Fibroblast of the aortic adventitia (primary cell): ENCODE data around the gene DNAJB8. TPM values are rescaled to one million over a fixed set of nuclear protein-coding genes. Genes with fewer than 3 reads are reported as not detected.

ENCODE experiments used
- DNase-seq: peaks from one replicate; pipeline ENCODE4 v3.0.0-alpha.2; 2010; ENCODE audit warnings: low read depth
- H3K4me3 ChIP-seq: 2 replicates; pipeline ENCODE4 v1.5.1; 2011; ENCODE audit warnings: low read depth, mild to moderate bottlenecking, control low read depth, low read length, moderate library complexity
- CTCF ChIP-seq: IDR thresholded peaks from 2 replicates; pipeline ENCODE4 v1.5.1; 2011; ENCODE audit warnings: mild to moderate bottlenecking, low read length, control low read depth, inconsistent platforms; ENCODE audit not compliant: insufficient read depth
- total RNA-seq: library from RNA; depleted of rRNA; stranded (reverse); fragments of >200 nt; gene quantifications from 2 replicates; pipeline ENCODE4 v1.2.3, GENCODE V29; 2012; ENCODE audit warnings: low replicate concordance

Gene DNAJB8
- total RNA-seq, 1 donor, result not detected

GRCh38 chr3:128452120-128452519 is 14.6 kb downstream of the DNAJB8 start:
- no peak for DNase-seq

DNA sequence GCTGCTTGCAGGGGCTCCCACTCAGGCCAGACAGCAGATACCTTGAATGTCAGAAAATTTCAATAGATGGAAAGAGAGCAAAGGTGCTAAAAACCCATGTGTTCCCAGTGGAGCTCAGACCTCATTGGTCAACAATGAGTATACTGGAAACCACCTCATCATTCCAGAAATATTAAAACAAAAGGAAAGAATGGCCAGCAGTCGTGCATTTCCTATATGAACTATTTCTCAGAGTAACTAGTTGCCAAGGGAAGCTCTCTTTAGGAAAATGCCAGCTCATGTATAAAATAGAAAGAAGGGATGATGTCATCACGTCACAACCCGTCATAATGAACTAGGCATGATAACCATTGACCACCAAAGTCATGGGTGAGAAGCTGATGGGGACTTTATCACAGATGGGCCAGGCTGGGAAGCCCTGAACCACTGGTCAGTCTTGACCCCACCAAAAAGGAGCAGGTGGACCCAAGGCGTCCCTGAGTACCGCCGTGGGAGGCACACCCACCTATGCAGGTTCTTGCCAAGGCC is 17.5 kb downstream of the DNAJB8 start:
- peak; percentile 2 for DNase-seq
- no peak overlapping the region for H3K4me3 ChIP-seq
- TF ChIP-seq CTCF, result no peak

More at GRCh38 chr3:128452120-128452519, 14.6 kb downstream of the DNAJB8 start:
- no peak overlapping the region for H3K4me3 ChIP-seq
- TF ChIP-seq CTCF, result no peak

- H3K4me3 ChIP-seq, result no peak overlapping the region
- no peak for DNase-seq
- TF ChIP-seq CTCF, result no peak
Observed at GRCh38 chr3:128448491-128448890, 18.2 kb downstream of the DNAJB8 start.

- DNase-seq, result no peak
- H3K4me3 ChIP-seq, result no peak overlapping the region
- TF ChIP-seq CTCF, result no peak
Observed at GRCh38 chr3:128447561-128448013, 19.1 kb downstream of the DNAJB8 start.

- no peak for TF ChIP-seq CTCF
- DNase-seq, result no peak
- H3K4me3 ChIP-seq, result no peak overlapping the region
Observed at GRCh38 chr3:128446821-128447220, 19.9 kb downstream of the DNAJB8 start.

- H3K4me3 ChIP-seq, result no peak overlapping the region
- TF ChIP-seq CTCF, result no peak
- DNase-seq, result no peak
Observed at GRCh38 chr3:128445357-128445756, 21.3 kb downstream of the DNAJB8 start.

DNA sequence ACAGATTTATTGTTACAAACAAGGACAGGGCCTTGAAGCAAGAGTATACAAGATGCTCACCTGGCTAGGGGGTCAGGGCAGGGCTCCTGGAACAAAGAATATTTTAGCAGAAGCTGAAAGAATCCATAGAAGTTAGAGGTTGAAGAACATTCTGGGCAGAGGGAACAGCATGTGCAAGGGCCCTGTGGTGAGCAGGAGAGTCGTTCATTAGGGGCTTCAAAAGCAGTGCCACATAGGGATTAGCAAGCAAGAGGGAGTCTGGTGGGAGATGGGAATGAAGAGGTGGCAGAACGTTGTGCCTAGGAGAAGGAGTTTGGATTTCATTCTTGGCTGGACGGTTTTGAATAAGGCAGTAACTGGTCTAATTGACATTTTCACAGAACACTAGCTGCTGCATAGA is 22.9 kb downstream of the DNAJB8 start:
- no peak for DNase-seq
- no peak for TF ChIP-seq CTCF
- H3K4me3 ChIP-seq, result no peak overlapping the region
